Testis (tissue), 3 donors: ENCODE measurements around the gene CA12. TPM values are rescaled to one million over a fixed set of nuclear protein-coding genes. Genes with fewer than 3 reads are reported as not detected.

ENCODE experiments used
- DNase-seq: peaks from one replicate; pipeline ENCODE4 v3.0.0-alpha.2; 2019
- H3K27ac ChIP-seq, 2 donors: fragments of 200-600 bp; sonication (generic); one replicate each; pipeline ENCODE4 v1.5.1; 2019
- H3K27me3 ChIP-seq: fragments of 200-600 bp; sonication (generic); one replicate; pipeline ENCODE4 v1.5.1; 2019
- H3K36me3 ChIP-seq: fragments of 200-600 bp; sonication (generic); one replicate; pipeline ENCODE4 v1.5.1; 2017; ENCODE audit warnings: low read depth; ENCODE audit errors: missing control alignments
- H3K4me1 ChIP-seq: fragments of 200-600 bp; sonication (generic); one replicate; pipeline ENCODE4 v1.5.1; 2019
- H3K4me3 ChIP-seq, 2 donors: fragments of 200-600 bp; sonication (generic); one replicate each; pipeline ENCODE4 v1.5.1; 2017 to 2019
- H3K9me3 ChIP-seq: fragments of 200-600 bp; sonication (generic); one replicate; pipeline ENCODE4 v1.5.1; 2017
- CTCF ChIP-seq, 3 experiments: fragments of 450-650 bp in 2 of 3; fragments of 200-600 bp in 1 of 3; sonication (generic) in 1 of 3; IDR thresholded peaks; one replicate each; pipeline ENCODE4 v1.5.1; 2016 to 2019; ENCODE audit warnings: antibody characterized with exemption in 3 of 3, mild to moderate bottlenecking in 2 of 3, moderate library complexity in 1 of 3
- POLR2A ChIP-seq: fragments of 450-650 bp; IDR thresholded peaks from one replicate; pipeline ENCODE4 v1.6.1; 2017; ENCODE audit warnings: antibody characterized with exemption, mild to moderate bottlenecking, moderate library complexity
- WGBS, 2 donors: methylation state at CpG; one replicate each; pipeline ENCODE4 v1.1.5; 2018; 5-methylcytosine and 5-hydroxymethylcytosine counted together
- intact Hi-C: fragments of 100-400 bp; cut with DNase I; formaldehyde crosslinking; loops from one replicate; pipeline ENCODE4 v1.15.1; 2023; ENCODE audit warnings: low total_unique reads
- polyA plus RNA-seq: library from polyadenylated mRNA; stranded (reverse); fragments of 350-450 nt; fragmentation: Illumina TruSeq; extraction: RNeasy Lipid Tissue Mini Kit (QIAGEN cat#74804); gene quantifications from one replicate; pipeline ENCODE4 v1.2.3, GENCODE V29; 2014; ENCODE audit warnings: low read depth, low replicate concordance; ENCODE audit not compliant: insufficient read depth
- total RNA-seq, 2 donors: library from RNA; depleted of rRNA; stranded (reverse); fragments of >200 nt; gene quantifications; one replicate each; pipeline ENCODE4 v1.2.3, GENCODE V29; 2016

Gene CA12
- total and polyA plus RNA-seq, 3 donors from 2014 or later = 0.55 to 8.0 (median 0.68) TPM

DNA sequence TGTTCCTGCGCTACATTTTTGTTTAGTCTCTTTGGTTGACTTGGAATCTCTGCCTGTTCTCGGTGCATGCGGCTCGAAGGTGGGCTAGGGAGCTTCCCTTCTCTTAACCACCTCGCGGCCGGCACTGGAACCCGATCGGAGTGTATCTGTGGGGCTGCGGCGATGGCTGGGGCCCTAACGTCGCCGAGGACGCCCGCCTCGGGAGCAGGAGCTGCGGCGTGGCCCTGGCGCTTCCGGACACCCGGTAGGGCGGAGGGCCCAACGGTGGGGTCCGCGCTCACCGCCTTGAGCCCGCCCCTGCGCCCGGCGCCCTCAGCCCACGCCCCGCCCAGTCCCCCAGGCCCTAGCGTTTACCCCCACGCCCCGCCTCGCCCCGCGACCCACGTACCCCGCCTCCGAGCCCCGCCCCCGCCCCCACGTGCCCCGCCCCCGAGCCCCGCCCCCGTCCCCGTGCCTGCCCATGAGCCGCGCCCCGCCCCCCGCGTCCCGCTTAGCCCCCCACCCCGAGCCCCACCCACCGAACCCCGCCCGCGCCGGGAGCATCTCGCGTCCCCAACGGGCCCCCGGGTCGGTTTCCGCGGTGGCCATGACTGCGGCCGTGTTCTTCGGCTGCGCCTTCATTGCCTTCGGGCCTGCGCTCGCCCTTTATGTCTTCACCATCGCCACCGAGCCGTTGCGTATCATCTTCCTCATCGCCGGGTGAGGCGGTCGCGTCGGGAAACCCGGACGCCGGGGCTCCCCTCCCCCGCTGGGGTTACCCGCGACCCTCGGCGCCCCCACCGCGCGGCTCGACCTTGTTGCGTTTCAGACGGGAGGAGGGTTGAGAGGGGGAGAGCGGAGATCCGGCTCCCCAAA, 104.4 kb downstream of the CA12 start, which contains the start of gene APH1B:
Gene APH1B (plus strand): TSS at position 568 of the 855 bp plus-strand sequence. CDS start 19 bp downstream, at position 587.
- Histone ChIP-seq H3K27ac (peak within 1 kb of the TSS; percentile 88 to 94), H3K4me1 (no peaks in the 10 kb centered on the region), H3K4me3 (peak within 1 kb of the TSS; percentile 87 to 91), H3K36me3 (no peaks in the 10 kb centered on the region), H3K27me3 (no peaks in the 10 kb centered on the region), H3K9me3 (no peaks in the 10 kb centered on the region)
- TF ChIP-seq CTCF (IDR thresholded peaks at IDR 0.05) = no peak
- TF ChIP-seq POLR2A = no peak
- DNase-seq = peak; percentile 84
- WGBS, 2 donors = 1% methylated on average over 20 to 52 of the region's 102 CpGs
- intact Hi-C loops = no loop called here

DNA sequence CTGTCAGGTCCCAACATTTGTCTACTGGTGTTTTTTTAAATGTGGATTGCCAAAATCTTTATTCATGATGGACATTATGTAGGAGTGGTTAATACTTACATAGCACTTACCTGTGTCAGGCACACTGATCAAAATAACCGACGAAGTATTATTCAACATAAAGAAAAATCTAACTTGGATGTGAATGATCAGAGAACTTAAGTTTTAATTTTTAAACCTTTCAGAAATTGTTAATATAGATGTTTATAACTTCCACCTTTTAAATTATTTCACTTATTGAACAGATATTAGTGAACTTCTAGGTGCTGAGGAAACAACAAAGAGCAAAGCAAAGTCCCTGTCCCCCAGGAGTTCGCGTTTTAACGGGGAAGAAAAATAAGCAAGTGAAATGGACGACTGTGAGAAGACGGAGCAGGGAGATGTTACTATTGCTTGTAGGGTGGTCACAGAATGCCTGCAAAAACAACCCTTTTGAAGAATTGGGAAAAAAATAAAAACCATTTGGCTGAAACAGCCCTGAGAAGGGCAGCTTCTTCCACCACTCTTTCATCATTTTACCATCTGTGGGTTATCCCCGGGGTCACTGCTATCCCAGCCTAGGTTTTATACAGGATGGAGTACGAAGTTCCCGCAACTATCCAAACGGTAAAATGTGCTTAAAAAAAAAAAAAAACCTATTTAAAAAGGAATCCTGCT, 105.2 kb downstream of the CA12 start:
- intact Hi-C loops = no loop called here
- 12 to 13% methylated on average over 11 of the region's 11 CpGs for WGBS, 2 donors
- H3K27me3 ChIP-seq = no peaks in the 10 kb centered on the region
- H3K9me3 ChIP-seq = no peaks in the 10 kb centered on the region
- peak overlapping the region; percentile 86 to 94 for H3K27ac ChIP-seq
- no peaks in the 10 kb centered on the region for H3K4me1 ChIP-seq
- peak overlapping the region; percentile 87 to 91 for H3K4me3 ChIP-seq
- no peak for DNase-seq
- no peaks in the 10 kb centered on the region for H3K36me3 ChIP-seq
- TF ChIP-seq POLR2A (no peak), CTCF (IDR thresholded peaks at IDR 0.05) (no peak)

DNA sequence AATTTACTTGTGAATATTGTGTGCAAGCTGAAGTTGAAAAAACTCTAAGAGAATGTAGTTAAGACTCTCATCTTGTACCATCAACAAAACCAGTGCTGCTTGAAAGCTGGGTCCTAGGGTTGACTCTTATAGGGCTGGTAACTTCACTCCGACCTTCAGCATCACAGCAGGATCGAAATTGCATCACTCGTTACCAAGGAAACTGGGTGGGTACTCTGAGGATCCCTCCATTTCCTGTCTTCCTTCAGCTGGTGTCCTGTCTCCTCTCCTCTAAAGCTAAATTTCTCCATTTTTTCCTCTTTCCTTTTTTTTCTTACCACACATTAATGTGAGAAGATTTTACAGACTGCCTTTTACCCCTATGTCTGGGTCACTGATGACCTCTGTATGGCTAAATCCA, 107.2 kb downstream of the CA12 start:
- no peaks in the 10 kb centered on the region for H3K36me3 ChIP-seq
- H3K4me3 ChIP-seq = no peak overlapping the region
- DNase-seq = no peak
- no peaks in the 10 kb centered on the region for H3K9me3 ChIP-seq
- intact Hi-C loops = no loop called here
- 87 to 90% methylated on average over 3 of the region's 3 CpGs for WGBS, 2 donors
- no peaks in the 10 kb centered on the region for H3K4me1 ChIP-seq
- TF ChIP-seq CTCF (IDR thresholded peaks at IDR 0.05) (no peak), POLR2A (no peak)
- no peak overlapping the region for H3K27ac ChIP-seq
- no peaks in the 10 kb centered on the region for H3K27me3 ChIP-seq

Other genes starting within 250 kb of the CA12 start
- gene RPS27L, start 224.4 kb downstream of the CA12 start, total RNA-seq = 10 to 100 TPM; 34.3 to 46.6 TPM
- 69.7 TPM for gene RPS27L, start 224.4 kb downstream of the CA12 start, polyA plus RNA-seq
- 10 to 100 TPM; 19.3 to 20.8 TPM for gene RAB8B, start 192.2 kb downstream of the CA12 start, total RNA-seq
- gene RAB8B, start 192.2 kb downstream of the CA12 start, polyA plus RNA-seq = 38.7 TPM
- 10 to 100 TPM; 53.6 to 69.7 TPM for gene APH1B, start 104.2 kb downstream of the CA12 start, total RNA-seq
- gene APH1B, start 104.2 kb downstream of the CA12 start, polyA plus RNA-seq = 471 TPM
- 10 to 100 TPM; 38.5 to 43.1 TPM for gene USP3, start 122.7 kb upstream of the CA12 start, total RNA-seq
- gene USP3, start 122.7 kb upstream of the CA12 start, polyA plus RNA-seq = 23.2 TPM
- 10 to 100 TPM; 11.6 to 14.3 TPM for gene FBXL22, start 215.5 kb upstream of the CA12 start, total RNA-seq
- gene FBXL22, start 215.5 kb upstream of the CA12 start, polyA plus RNA-seq = 3.2 TPM